OCI-LY7 (cell line): ENCODE measurements around the gene LGI2.

Experiments used
- CTCF ChIP-seq: fragments of 200-600 bp; sonication (generic); conservative IDR thresholded peaks from 2 replicates; pipeline ENCODE4 v1.5.1; 2014; ENCODE audit warnings: mild to moderate bottlenecking, antibody characterized with exemption, low read length, moderate library complexity, mixed read lengths
- EZH2phosphoT487 ChIP-seq: fragments of 200-600 bp; sonication (generic); IDR thresholded peaks from 2 replicates; pipeline ENCODE4 v1.6.1; 2018; ENCODE audit warnings: low read depth, borderline replicate concordance, mild to moderate bottlenecking, mixed run types, antibody characterized with exemption, low read length, moderate library complexity, mixed read lengths

DNA sequence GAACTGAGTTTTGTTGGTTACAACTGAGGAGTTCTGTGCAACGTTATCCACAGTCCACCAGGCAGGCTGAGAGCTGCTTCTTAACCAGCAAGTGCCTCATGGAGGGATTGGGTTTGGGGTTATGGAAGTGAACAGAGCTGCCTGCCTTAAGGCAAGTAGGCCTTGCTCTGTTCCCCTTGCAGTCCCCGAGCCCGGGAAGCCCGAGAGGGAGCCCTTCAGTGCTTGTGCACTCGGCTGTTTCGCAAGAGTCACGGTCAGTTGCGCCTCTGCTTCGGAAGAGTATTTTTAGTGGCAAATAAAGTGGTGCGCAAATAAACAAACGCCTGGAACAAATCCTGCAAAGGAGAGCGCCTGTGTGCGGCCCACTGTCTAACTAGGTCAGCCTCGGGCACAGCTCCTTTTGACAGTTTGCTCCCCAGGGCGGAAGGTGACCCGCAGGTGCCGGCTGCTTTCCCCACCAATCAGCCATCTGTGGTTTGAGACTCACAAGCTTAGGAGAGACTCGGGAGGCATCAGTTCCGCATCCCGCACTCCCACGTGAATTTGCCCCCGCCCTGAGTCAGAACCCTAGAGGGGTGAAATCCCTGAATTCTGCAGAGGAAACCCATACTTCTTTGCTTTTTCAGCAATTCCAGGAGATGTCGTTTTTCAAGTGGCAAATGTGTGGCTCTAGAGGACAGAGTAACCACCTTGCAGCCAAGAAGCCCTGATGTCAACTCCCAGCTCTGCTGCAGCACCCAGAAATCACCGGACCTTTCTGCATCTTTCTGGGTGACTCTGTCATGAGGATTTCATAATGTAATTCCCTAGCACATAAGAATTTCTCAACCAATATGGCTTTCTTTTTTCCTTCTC lies 56.8 kb downstream of the LGI2 start:
- TF ChIP-seq CTCF (no peak), EZH2phosphoT487 (no peak)
